ENCODE measurements around the gene ZNF438.

GRCh38 chr10:31018962-31019361 is 12.7 kb downstream of the ZNF438 start:
- TF ChIP-seq CTCF (IDR thresholded peaks at IDR 0.05; ENCODE audit: insufficient read depth, low read length) = no peak
- no peak for TF ChIP-seq POLR2AphosphoS5 (IDR thresholded peaks at IDR 0.05; ENCODE audit: low read depth)
